ENCODE data around the gene DNAH17.

DNAH17 gene

GRCh38 chr17:78446833-78447232, 130.4 kb downstream of the DNAH17 start:
- DNase-seq = no peak

- no peak for DNase-seq
These were observed 132.8 kb downstream of the DNAH17 start for GRCh38 chr17:78444392-78444791.

- peak; percentile 2 for DNase-seq
These were observed 134.5 kb downstream of the DNAH17 start for GRCh38 chr17:78442648-78443218.

- no peak for DNase-seq
These were observed 135.8 kb downstream of the DNAH17 start for GRCh38 chr17:78441271-78441971.

GRCh38 chr17:78438694-78439325, 138.4 kb downstream of the DNAH17 start:
- no peak for DNase-seq

GRCh38 chr17:78438271-78438691, 138.9 kb downstream of the DNAH17 start:
- no peak for DNase-seq

GRCh38 chr17:78437508-78438169, 139.6 kb downstream of the DNAH17 start:
- DNase-seq = no peak

GRCh38 chr17:78435330-78436005, 141.7 kb downstream of the DNAH17 start:
- no peak for DNase-seq

GRCh38 chr17:78434455-78435329, 142.5 kb downstream of the DNAH17 start:
- no peak for DNase-seq

- no peak for DNase-seq
These were observed 143.3 kb downstream of the DNAH17 start for GRCh38 chr17:78433780-78434335.

- no peak for DNase-seq
These were observed 144.0 kb downstream of the DNAH17 start for GRCh38 chr17:78433013-78433727.

- no peak for DNase-seq
These were observed 144.8 kb downstream of the DNAH17 start for GRCh38 chr17:78432226-78433012.

- no peak for DNase-seq
These were observed 145.6 kb downstream of the DNAH17 start for GRCh38 chr17:78431692-78431958.

GRCh38 chr17:78430892-78431691, 146.1 kb downstream of the DNAH17 start:
- DNase-seq = no peak

- no peak for DNase-seq
These were observed 147.6 kb downstream of the DNAH17 start for GRCh38 chr17:78429618-78429995.

- no peak for DNase-seq
These were observed 148.2 kb downstream of the DNAH17 start for GRCh38 chr17:78428836-78429617.

GRCh38 chr17:78428025-78428575, 149.1 kb downstream of the DNAH17 start:
- no peak for DNase-seq

- DNase-seq = no peak
These were observed 150.1 kb downstream of the DNAH17 start for GRCh38 chr17:78427140-78427539.
